Hematopoietic multipotent progenitor cell treated with erythropoietin and hydrocortisone succinate and interleukin-3 and kit ligand, for 17 days (in vitro differentiated cells): Measurements from ENCODE around the gene TMCC3.
"Not testable (repeated sequence)": the region's sequence is repeated elsewhere in the genome, so short reads cannot be mapped to it uniquely, and the experiment has no call there.

Experiments used
- DNase-seq: peaks from one replicate; pipeline ENCODE4 v3.0.0-alpha.2; 2015; ENCODE audit warnings: low spot score

Gene TMCC3

GRCh38 chr12:94565683-94566082, 84.7 kb downstream of the TMCC3 start:
- DNase-seq: no peak

GRCh38 chr12:94563286-94563685, 87.1 kb downstream of the TMCC3 start:
- no peak for DNase-seq

- no peak for DNase-seq
These were observed 88.4 kb downstream of the TMCC3 start for GRCh38 chr12:94561943-94562411.

GRCh38 chr12:94560431-94561221, 89.7 kb downstream of the TMCC3 start:
- DNase-seq: no peak

GRCh38 chr12:94558612-94559011, 91.7 kb downstream of the TMCC3 start:
- DNase-seq: no peak

- DNase-seq: no peak
These were observed 92.5 kb downstream of the TMCC3 start for GRCh38 chr12:94557746-94558295.

- no peak for DNase-seq
These were observed 94.7 kb downstream of the TMCC3 start for GRCh38 chr12:94555687-94556086.

GRCh38 chr12:94553875-94554274, 96.5 kb downstream of the TMCC3 start:
- DNase-seq: no peak

GRCh38 chr12:94553130-94553519, 97.2 kb downstream of the TMCC3 start:
- no peak for DNase-seq

GRCh38 chr12:94551810-94552209, 98.5 kb downstream of the TMCC3 start:
- DNase-seq: no peak

GRCh38 chr12:94550964-94551363, 99.4 kb downstream of the TMCC3 start:
- no peak for DNase-seq

GRCh38 chr12:94548833-94549232, 101.5 kb downstream of the TMCC3 start:
- DNase-seq: not testable (repeated sequence)

GRCh38 chr12:94545935-94546771, 104.2 kb downstream of the TMCC3 start:
- DNase-seq: no peak

GRCh38 chr12:94544355-94544754, 106.0 kb downstream of the TMCC3 start:
- DNase-seq: no peak

- DNase-seq: no peak
These were observed 112.0 kb downstream of the TMCC3 start for GRCh38 chr12:94538318-94538717.

- no peak for DNase-seq
These were observed 114.1 kb downstream of the TMCC3 start for GRCh38 chr12:94536040-94536965.

GRCh38 chr12:94535510-94535921, 114.8 kb downstream of the TMCC3 start:
- no peak for DNase-seq

GRCh38 chr12:94534774-94535509, 115.4 kb downstream of the TMCC3 start:
- no peak for DNase-seq

GRCh38 chr12:94534278-94534677, 116.1 kb downstream of the TMCC3 start:
- DNase-seq: no peak

- peak; percentile 36 for DNase-seq
These were observed 117.6 kb downstream of the TMCC3 start for GRCh38 chr12:94532490-94533422.
